ENCODE data around the gene NT5C2. TPM values are rescaled to one million over a fixed set of nuclear protein-coding genes. Genes with fewer than 3 reads are reported as not detected.

NT5C2 gene
- 71.1 and 77.4 TPM in 2 replicates for total RNA-seq

GRCh38 chr10:103193107-103193819, at the start of gene NT5C2:
NT5C2 (minus strand) TSS chr10:103193272; CDS start chr10:103174958, 18,314 bp downstream.

Other genes with a start within 250 kb of the NT5C2 start
- gene RPEL1, start 52.6 kb upstream of the NT5C2 start, total RNA-seq, result 0.07 and 0.27 TPM in 2 replicates
- gene INA, start 83.9 kb upstream of the NT5C2 start, total RNA-seq, result 0.29 and 0.66 TPM in 2 replicates
- 17.6 and 19.0 TPM in 2 replicates for gene PCGF6, start 157.9 kb upstream of the NT5C2 start, total RNA-seq
- gene TAF5, start 174.7 kb upstream of the NT5C2 start, total RNA-seq, result 8.0 and 10.8 TPM in 2 replicates
- gene ATP5MK, start 203.2 kb upstream of the NT5C2 start, total RNA-seq, result 285 and 339 TPM in 2 replicates
- 61.0 and 62.6 TPM in 2 replicates for gene PDCD11, start 203.4 kb upstream of the NT5C2 start, total RNA-seq

All from thoracic aorta endothelial cell (primary cell).